ENCODE measurements around the gene ZNF519.
"Not testable (repeated sequence)": the region's sequence is repeated elsewhere in the genome, so short reads cannot be mapped to it uniquely, and the experiment has no call there.

Gene ZNF519

GRCh38 chr18:14147935-14148865, 16.0 kb upstream of the ZNF519 start:
- DNase-seq (ENCODE audit: low spot score), result not testable (repeated sequence)

- not testable (repeated sequence) for DNase-seq (ENCODE audit: low spot score)
These were observed 14.5 kb upstream of the ZNF519 start for GRCh38 chr18:14146771-14147170.

- not testable (repeated sequence) for DNase-seq (ENCODE audit: low spot score)
These were observed 13.5 kb upstream of the ZNF519 start for GRCh38 chr18:14145581-14146338.

- not testable (repeated sequence) for DNase-seq (ENCODE audit: low spot score)
These were observed 12.8 kb upstream of the ZNF519 start for GRCh38 chr18:14145021-14145420.

- no peak for DNase-seq (ENCODE audit: low spot score)
These were observed 12.3 kb upstream of the ZNF519 start for GRCh38 chr18:14144628-14144895.

DNA sequence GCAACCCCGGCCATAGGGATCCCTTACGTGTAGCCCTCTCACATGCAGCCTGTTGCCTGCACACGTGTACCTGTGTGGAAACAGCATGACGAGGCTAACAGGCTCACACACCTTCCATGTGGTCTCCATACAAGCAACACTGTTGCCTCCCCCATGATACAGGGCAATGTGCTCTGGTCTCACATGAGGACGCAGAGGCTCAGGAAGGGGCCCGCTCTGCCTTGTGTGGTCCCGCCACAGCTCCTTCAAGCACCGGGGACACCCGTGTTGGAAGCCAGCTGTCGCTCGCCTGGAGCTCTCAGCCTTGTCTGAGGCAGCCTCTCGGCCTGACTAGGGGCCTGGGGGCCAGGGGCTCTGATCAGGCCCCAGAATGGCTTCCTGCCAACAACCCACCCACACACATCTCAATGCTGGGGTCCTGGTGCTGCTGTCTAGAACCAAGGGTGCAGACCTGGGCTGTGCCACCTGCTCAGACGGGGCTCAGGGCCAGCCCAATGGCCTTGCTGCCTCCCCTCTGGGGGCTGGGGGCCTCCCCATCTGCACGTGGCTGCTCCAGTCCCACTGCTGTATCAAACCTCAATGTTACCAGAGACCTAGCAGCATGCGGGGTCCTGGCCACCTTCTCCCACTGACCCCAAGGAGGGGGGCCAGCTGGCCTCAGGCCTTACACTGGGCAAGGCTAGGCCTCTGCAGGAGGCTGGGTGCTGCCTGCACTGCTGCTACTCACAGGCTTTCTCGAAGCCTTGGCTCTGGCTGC, 11.8 kb upstream of the ZNF519 start:
- DNase-seq (ENCODE audit: low spot score), result not testable (repeated sequence)

GRCh38 chr18:14143396-14143795, 11.2 kb upstream of the ZNF519 start:
- not testable (repeated sequence) for DNase-seq (ENCODE audit: low spot score)

- not testable (repeated sequence) for DNase-seq (ENCODE audit: low spot score)
These were observed 9.9 kb upstream of the ZNF519 start for GRCh38 chr18:14142177-14142576.

- not testable (repeated sequence) for DNase-seq (ENCODE audit: low spot score)
These were observed 7.3 kb upstream of the ZNF519 start for GRCh38 chr18:14139583-14139982.

GRCh38 chr18:14137971-14138370, 5.7 kb upstream of the ZNF519 start:
- DNase-seq (ENCODE audit: low spot score), result not testable (repeated sequence)

- DNase-seq (ENCODE audit: low spot score), result not testable (repeated sequence)
These were observed 452 bp downstream of the ZNF519 start for GRCh38 chr18:14131696-14132270.

- not testable (repeated sequence) for DNase-seq (ENCODE audit: low spot score)
These were observed 1.4 kb downstream of the ZNF519 start for GRCh38 chr18:14130804-14131203.

DNA sequence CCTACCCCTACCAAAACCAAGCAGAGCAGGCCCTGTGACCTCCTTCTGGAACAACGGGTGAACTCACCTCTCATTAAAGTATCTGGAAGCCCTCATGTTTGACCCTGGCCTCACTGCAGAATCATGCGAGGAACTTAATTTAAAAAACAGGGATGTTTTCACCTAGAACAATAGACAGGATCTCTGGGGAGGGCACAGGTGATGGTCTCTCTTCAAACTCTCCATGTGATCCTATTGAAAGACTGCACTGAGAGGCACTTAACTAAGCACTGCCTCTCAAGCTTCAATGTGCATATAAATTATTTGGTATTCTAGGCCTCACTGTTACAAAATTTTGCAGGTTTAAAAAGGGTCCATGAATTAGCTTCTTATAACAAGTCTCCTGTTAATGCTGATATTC, 7.5 kb downstream of the ZNF519 start:
- no peak for DNase-seq (ENCODE audit: low spot score)

DNA sequence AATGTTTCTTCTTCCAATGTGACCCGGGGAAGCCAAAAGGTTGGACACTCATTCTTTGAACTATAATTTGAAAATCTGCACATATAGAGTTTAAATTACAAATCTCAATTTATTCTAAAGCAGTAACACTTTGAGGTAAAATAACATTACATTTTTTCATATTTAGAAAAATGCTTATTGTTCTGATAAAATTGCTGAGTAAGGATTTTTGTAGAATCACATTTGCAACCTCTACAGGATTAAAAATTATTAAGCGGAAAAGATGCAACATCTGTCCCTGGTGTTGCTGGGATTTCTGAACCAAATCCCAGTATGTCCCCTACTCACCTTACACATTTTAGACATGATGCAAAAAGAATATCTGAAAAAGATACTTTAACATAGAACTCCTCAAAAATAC, 10.1 kb downstream of the ZNF519 start:
- DNase-seq (ENCODE audit: low spot score), result no peak

DNA sequence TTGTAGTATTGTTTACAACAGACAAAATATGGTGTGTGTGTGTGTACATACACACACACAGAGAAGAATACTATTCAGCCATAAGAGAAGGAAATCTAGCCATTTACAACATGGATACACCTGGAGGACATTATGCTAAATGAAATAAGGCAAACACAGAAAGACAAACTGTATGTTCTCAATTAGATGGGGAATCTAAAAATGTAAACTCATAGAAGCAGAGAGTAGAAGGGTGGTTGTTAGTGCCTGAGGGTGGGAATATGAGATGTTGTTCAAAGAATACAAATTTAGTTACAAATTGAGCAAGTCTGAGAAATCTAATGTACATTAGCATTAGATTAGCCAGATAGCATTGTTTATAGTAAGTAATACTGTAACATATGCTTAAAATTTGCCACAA, 11.3 kb downstream of the ZNF519 start:
- no peak for DNase-seq (ENCODE audit: low spot score)

GRCh38 chr18:14117606-14118005, 14.6 kb downstream of the ZNF519 start:
- DNase-seq (ENCODE audit: low spot score), result no peak

DNA sequence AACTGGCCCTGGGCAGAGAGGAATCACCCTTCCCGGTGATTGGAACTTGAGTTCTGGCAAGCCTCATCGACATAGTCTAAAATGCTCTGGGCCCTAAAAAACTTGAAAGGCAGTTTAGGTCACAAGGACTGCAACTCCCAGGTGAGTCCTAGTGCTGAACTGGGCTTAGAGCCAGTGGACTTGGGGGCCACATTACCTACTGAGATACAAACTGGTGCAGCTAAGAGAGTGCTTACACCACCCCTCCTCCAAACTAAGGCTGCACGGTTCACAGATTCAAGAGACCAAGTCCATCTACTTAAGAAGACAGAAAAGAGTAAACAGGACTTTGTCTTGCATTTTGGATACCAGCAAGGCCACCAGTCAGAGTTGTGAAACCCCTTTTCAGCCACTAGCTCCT, 25.3 kb downstream of the ZNF519 start:
- no peak for DNase-seq (ENCODE audit: low spot score)

DNA sequence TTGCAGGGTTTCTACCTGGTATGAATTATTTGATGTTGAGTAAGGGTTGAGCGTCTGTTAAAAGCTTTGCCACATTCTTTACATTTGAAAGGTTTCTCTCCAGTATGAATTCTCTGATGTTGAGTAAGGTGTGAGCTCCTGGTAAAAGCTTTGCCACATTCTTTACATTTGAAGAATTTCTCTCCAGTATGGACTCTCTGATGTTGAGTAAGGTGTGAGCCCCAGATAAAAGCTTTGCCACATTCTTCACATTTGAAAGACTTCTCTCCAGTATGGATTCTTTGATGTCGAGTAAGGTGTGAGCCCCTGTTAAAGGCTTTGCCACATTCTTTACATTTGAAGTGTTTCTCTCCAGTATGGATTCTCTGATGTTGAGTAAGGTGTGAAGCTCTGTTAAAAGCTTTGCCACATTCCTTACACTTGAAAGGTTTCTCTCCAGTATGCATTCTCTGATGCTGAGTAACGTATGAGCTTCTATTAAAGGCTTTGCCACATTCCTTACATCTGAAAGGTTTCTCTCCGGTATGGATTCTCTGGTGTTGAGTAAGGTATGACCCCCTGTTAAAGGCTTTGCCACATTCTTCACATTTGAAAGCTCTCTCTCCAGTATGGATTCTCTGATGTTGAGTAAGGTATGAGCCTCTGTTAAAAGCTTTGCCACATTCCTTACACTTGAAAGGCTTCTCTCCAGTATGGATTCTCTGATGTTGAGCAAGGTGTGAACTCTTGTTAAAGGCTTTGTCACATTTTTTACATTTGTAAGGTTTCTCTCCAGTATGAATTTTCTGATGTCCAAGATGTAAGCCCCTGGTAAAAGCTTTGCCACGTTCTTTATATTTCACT, 27.1 kb downstream of the ZNF519 start:
- no peak for DNase-seq (ENCODE audit: low spot score)

GRCh38 chr18:14104201-14104600, 28.0 kb downstream of the ZNF519 start:
- no peak for DNase-seq (ENCODE audit: low spot score)

- no peak for DNase-seq (ENCODE audit: low spot score)
These were observed 31.5 kb downstream of the ZNF519 start for GRCh38 chr18:14100503-14101286.
